H4 (cell line): ENCODE results near the gene PLXNA4. TPM values are rescaled to one million over a fixed set of nuclear protein-coding genes. Genes with fewer than 3 reads are reported as not detected.

Experiments used
- DNase-seq: peaks from one replicate; pipeline ENCODE4 v3.0.0-alpha.2; 2015; ENCODE audit warnings: low spot score
- total RNA-seq: library from RNA; depleted of rRNA; stranded (reverse); fragments of >200 nt; shearing (Covaris generic); gene quantifications from 2 replicates; pipeline ENCODE4 v1.2.3, GENCODE V29; 2014

The PLXNA4 gene
- total RNA-seq, 1 experiment from 2014 or later, result 0.19 TPM

DNA sequence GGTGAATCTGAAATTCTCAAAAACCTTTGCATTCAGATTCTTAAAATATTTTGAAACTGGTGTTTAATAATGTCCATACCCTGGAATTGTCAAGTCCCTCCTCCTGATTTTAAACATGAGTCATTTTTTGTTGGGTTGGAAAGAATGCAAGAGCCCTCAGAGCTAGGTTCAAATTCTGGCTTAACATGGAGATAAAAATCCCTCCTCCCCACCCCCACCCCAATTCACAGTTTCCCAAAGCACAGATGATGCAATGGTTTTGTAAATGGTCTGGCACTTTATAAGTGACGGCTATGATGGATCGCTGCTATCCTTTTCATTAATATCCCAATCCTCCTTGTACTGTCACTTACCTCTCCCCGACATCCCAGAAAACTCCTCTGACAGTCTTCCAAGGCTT is 332.8 kb downstream of the PLXNA4 start:
- no peak for DNase-seq

DNA sequence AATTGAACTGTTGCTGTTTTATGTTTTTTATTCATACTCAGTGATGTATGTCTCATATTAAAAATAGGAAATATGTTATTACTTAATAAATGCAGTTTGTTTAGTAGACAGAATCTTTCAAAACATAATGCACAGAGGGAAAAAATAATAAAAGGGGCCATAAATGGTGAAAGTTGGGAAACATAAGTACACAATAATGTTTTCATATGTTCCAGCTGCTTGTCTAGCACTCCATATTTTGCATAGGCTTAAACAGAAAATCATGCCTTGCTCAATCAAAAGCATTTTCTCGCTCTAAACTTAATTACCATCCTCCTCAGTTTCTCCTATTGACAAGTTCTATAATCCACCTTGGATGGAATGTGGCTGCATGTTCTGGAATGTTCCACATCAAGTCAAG is 333.2 kb downstream of the PLXNA4 start:
- DNase-seq, result no peak

DNA sequence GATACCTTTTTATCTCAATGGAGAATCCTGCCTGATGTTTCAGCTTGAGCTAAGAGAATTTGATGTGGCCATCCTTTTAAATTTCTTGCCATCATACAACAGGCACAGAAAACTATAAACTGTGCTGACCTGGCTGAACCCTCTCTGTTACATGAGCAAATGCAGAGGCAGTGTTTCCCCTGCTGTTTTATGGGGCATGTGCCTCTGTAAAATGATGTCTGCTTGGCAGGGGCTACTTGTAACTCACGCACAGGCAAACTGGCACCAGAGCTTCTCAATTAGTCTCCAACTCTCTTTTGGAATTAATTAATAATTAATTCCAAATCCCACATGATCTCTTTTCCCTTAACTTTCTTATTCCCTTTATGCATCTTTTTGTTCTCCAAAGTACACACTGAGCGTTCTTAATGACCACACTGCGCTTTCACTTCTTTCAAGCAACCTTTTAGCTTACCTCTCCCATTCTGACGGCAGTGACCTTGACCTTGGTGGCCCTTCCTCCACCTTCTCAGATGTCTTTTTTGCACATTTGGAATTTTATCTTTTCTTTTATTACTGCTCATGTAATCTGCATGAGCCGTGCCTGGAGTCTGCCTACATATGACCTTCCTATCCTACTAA is 334.0 kb downstream of the PLXNA4 start:
- no peak for DNase-seq

DNA sequence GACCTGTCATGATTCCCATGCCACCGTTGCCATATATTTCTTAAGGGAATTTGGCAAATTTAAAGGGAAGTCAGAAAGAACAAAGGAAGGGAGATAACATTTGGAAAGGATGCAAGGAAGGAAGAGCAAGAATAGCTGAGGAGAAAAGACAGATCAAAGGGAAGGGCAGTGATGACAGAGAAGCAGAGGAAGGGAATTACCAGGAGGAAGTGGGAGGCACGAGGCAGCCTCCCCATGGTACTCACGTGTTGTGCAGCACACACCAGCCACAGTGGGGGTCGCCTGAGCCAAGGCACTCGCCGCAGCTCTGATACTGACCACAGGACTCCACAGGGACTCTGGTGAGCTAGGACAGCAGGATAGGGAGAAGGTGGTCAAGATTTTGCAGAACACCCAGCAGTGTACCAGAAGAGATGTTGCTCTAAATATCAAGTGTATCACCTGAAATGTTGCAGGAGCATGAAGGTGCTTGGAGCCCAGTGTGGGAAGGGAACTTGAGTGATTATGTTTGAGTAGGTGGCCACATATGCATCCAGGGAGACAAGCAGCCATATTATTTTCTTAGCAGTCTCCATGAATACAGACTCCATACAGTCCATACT is 335.3 kb downstream of the PLXNA4 start:
- DNase-seq, result no peak

DNA sequence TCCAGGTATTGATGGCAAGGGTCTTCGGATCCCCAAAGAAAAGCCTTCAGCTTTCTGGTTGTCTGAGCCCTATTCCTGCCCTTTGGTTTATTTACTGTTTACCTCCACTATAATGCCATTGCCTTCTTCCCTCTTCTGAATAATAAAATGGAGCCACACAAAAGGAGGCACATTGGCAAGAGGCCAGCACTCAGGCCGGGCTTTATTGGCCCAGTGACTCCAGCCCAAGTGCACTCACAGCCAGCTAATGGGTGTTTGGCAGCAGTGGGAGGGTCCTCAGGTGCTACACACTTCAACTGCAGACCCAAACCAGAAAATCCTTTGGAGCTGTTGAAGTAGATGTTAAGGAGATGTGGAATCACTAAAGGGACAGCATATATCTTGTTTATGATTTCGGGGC is 336.0 kb downstream of the PLXNA4 start:
- DNase-seq, result no peak

DNA sequence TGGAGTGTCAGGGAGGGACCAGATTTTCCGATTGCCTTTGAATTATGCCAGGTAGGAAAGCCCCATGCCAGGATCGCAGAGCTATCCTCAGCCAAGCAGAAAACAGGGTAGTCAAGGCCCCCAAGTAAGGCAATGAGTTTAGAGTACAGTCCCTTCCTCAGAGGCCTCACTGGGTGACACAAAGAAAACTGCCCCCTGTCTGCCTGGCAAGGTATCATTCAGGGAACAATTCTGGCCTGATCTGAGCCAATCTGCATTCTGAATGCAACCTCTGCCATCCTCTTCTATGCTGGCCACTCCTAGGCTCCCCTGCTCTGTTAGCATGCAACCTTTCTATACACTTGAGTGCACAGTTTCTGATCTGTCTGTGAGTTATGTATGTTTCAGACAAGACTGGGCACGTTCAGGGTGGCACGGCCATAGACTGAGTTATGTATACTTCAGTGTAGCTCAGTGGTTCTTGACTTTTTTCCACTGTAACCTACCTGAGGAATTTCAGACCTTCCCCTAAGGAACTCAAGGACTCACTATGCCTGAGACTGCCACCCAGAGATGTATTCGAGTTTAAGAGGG is 336.8 kb downstream of the PLXNA4 start:
- DNase-seq, result no peak

DNA sequence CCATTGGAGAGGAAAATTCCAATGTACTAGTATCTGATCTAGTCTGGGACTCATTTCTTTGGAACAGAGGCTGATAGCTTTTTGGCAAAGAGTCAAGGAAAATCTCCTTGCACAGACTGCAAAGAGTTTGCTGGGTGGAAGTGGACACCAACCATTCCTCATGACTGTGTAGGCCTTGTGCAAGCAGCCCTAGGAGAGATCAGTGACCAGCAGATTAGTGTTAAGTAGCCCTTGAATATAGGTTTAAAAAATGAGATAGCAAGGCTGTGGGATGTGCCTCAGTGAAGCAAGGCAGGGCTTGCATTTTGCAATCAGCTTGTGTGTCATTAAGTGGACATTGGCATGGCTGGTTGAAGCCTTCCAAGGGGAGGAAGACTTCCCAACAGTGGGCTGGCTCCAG is 341.6 kb downstream of the PLXNA4 start:
- no peak for DNase-seq

DNA sequence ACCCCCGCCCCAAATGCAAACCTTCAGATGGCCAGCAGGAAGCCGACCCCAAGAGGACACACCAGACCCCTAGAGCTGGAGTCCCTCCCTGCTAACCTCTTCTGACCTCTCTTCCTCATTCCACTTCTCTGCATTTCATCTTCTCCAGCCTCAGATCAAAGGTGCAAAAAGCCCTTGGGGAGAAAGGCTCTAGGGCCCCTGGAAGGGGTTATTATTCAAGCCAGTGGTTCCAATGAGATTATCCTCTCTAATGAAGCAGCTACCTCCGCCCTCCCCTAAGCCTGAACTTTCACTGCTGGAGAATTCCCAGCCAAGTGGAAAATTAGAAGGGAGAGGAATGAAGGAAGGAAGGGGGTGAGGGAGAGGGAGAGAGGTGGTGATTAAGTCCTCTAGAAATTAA is 343.9 kb downstream of the PLXNA4 start:
- DNase-seq, result no peak

DNA sequence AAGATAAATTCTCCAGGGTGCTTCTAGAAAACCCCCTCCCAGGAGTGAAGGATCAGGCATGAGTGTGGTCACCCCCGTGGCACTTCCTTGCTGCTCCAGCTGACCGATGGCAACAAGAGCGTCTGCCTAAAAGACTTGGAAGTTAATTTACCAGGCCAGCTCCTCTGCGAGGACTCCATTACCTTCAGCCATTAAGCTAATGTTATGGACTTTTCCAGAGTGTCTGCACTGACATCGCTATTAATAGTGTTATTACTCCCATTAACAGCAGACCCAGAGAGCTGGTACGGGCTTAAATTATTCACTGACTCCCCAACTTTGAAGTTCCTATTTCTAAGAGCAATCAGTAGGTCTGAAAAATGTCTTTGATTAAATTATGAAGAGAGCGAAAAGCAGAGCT is 345.8 kb downstream of the PLXNA4 start:
- DNase-seq, result no peak

DNA sequence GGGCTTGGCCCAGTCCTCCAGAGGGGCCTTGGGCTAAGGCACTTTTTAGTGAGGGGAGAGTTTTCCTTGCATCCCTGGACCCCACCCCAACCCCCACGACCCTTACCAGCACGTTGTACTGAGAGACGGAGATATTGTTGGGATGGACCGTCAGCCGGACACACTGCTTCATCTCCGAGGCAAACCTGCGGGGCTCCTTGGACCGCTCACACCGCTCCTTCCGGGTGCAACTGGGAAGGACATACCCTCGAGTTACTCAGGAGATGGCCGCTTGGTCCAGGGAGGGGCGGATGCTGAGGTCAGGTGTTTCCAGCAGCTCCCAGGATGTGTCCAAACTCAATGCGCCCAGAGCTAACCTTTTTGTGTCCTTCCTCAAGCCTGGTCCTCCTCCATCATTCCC is 348.0 kb downstream of the PLXNA4 start:
- DNase-seq, result no peak

DNA sequence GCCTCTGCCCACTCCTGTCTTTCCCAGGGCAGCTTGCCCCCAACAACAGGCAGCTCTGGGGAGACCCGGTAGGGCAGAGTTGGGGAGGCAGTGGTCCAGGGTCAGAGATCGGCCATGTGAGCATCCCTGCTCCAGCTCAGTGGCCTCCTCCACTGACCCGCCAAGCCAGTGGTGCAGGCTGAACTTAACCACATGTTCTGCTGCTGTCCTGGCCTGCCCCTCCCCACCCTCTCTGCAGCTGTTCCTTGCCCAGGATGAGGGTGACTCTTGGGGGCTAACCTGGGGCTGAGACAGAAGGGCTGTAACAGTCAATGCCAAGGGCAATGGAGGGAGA is 349.3 kb downstream of the PLXNA4 start:
- no peak for DNase-seq

DNA sequence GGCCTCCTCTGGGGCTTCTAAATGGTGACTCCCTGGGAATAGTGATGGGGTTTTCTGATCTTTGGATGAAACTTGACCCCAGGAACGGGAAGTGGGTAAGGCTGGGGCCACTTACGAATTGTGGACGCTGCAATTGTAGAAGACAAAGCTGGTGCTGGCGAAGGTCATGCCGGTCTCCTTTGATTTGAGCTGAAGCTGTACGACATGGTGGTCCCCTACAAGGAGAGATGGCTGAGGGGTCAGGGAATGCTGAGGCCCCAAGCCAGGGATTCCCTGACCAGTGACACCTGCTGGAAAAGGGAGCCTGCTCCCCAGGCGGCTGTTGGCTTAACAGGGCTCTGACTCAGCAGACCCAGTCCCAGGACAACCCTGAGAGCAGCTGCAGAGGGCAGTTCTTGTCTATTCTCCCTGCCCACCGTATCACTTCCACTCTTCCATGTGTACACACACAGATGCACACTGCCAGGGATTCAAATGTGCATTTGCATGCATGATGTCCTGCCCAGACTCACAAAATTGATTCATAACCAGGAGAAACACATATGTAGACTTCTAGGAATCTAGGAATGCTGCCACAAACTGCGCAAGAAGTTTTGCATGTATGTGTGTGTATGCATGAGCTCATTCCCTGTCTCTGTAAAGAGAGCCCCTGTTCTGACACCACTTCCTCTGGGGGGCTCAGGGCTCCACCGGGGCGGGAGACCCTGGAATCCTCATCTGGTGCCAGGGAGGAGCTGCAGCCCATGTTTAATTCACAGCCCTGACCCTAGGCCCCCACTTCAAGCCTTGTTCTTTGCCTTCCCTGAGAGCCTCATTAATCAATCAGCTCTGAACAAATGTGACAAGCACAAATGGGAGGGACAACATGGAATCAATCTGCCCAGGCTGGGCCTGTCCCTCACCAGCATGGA is 350.0 kb downstream of the PLXNA4 start:
- no peak for DNase-seq

DNA sequence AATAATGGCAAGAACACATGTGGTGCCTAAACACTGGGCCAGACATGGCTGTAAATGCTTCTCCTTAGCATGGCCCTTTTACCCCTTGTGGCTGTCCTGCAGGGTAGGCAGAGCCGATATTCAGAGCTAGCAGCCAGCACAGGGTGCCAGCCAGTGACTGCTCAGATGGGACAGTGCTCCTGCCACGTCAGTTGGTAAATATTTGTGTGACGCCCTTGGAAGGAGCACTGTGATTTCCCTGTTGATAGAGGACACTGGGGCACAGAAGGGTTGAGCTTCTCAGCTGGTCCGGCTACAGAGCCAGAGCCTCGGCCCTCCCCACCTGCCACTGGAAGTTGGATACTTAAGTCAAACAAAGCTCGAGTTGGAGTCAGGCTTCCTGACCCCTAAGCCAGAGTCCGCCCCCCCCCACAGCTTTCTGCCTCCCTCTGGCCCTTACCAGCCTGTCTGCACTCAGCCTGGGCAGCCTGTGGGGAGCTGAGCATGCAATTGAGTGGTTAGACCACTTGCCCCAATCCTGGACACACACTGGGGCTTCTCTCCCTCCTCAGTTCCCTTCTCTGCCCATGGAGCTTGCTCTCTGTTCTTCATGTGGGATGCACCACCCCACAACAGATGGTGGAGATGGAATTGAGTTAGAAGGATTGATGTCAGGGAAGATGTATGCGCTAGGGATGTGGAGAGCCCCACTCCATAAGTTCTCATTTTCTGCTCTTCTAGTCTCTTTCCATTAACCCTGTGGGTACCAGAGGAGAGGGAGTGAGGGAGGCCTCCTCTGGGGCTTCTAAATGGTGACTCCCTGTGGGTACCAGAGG is 350.8 kb downstream of the PLXNA4 start:
- DNase-seq, result no peak

DNA sequence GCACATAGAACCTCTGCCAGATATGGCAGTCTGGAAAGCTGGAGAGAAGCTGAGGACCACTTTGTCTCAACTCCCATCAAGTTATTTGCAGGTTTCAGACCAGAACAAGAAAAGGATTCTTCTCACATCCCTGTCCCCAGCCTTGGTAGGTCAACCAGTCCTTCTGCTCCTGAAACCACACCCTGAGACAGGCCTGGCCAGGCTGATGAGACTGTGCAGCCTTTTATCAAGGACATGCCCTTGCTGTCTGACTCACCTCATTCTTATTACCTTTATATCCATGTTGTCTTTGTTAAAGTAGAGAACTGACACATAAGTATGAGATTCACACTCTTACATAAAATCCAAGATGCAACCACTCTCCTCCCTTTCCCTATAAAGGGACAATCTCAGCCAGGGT is 354.9 kb downstream of the PLXNA4 start:
- DNase-seq, result no peak

DNA sequence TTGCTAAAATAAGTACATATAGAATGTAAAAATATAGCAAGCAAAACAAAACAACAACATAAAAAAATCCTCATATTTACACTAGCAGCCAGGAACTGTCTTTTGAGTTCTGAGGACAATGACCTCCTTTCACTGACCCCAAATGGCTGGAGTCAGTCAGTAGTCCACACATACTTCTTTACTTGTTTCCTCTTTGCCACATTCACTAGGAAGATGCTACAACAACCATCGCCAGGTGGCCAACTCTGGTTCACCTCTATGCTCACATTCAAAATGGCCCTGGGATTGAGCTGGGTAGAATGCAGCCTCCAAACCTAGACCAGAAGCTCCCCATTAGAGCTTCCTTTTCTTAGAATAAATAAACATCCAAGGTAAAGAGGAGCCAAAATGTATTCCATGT is 356.2 kb downstream of the PLXNA4 start:
- DNase-seq, result no peak

DNA sequence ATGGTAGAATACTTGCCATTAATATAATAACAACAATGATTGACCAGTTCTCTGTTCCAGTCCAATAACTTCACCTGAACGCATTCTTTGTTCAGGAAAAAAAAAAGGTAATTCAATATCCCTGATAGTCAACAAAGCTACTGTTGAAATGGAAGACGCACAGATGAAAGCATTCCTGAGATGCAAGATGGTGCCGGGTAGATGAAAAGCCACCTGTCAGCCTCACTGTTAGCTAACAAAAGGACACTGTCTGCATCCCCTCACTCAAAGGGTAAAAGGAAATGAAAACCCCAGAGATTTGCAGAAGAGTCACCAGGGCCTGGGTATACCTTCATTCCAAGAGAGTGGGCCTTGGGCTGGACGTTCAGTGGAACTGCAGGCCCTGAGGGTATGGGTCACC is 357.4 kb downstream of the PLXNA4 start:
- DNase-seq, result no peak

DNA sequence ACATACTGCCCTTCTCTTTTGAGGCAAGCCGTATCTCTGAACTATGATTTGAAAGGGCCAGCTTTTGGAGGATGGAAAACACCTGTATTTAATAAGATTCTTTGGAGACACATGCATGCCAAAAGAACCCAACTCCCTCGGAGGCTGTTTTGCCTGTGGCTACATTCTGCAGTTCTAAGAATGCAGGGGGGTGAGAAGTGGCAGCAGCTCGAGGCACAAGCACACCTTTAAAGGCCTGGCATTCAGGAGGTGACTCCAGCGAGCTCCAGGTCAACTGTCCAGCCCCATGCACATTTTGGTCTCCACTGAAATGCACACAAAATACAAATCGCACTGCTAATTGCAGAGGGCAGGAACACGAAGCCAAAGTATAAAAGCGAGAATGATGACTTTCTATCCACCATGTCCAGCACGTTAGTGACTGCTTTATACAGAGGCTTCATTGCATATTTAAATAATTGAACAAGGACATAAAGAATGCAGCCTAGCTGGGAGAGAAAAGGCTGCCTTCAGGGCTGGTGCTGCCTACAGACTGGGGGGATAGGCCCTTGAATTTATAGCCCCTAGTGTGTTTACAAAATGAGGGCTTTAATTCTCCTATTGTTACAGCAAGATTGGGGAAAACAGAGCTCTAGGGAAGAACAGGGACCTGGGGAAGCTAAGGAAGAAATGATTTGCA is 359.3 kb downstream of the PLXNA4 start:
- no peak for DNase-seq

DNA sequence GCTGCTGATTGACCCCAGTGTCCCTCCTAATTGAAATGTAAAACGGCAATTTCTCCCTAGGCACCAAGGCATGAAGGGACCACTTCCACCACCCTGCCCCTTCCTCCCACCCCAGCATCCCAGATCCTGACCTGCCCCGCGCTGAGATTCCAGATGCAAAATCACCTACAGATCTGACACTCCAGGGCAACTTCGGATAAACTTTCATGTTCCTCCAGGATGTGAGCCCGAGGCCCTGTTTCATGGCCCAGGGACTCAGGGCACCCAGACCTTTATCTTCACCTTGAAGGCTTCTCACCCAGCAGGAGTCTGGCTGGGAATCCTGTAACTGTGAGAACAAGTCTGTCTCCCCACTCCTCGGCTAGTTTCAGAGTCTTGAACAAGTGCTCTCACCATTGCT is 361.8 kb downstream of the PLXNA4 start:
- no peak for DNase-seq

DNA sequence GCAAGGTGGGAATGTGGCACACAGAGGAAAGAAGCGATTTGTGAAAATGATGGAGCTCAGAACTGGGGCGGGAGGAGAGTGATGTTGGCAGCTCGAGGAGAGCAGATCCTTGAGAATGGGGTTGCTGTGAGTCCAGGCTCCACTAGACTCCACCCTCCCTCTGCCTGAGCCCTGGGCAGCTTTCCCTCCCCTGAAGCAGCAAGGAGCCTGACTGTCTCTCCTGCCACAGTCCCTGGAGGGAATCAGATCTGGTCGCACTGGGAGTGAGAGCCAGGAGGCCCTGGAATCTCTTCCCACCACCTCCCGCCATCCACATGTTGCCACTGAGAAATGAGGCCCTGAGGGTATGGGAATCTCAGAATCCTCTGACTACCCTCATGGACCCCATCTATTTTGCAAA is 362.7 kb downstream of the PLXNA4 start:
- DNase-seq, result no peak

DNA sequence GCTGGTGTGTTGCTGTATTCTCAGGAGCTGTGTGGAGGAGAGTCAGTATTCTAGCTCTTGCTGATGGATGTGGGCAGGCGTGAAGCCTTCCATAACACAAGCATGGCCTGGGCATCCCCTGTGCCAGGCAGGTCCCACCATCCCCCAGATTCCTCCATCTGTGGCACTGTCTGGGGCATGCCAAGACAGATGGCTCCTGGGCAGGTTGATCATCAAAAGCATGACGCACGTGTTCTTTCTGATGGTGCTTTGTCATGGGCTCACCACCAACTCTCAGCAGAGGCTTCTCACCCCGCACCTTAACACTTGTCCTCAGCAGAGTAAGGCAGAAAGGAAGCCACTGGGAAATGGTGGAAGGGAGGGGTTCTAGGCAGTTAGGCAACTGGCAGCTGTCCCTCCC is 364.3 kb downstream of the PLXNA4 start:
- DNase-seq, result no peak

DNA sequence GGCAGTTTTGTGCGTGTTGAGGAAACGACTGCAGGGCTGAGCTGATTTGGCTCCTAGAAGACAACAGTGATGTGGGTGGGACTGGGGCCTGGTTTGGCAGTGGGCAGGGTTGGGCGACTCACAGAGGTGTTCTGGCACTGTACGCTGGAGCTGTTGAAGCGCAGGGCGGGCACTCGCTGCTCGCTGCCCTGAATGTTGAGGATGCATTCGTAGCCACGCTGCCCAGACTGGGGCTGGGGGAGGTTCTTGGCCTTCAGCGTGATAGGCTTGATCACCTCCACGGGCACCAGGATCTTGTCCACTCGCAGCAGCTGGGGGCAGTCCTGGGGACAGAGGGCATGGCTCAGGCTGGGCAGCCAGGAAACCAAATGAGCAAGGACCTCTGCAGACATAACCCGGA is 365.4 kb downstream of the PLXNA4 start:
- DNase-seq, result no peak
